Heart left ventricle (tissue), 13 donors: ENCODE data around the gene MAST4.

Experiments used
- POLR2A ChIP-seq, 2 donors: fragments of 450-650 bp; IDR thresholded peaks; one replicate each; pipeline ENCODE4 v1.6.1; 2017; ENCODE audit warnings: antibody characterized with exemption in 2 of 2, mild to moderate bottlenecking in 2 of 2, moderate library complexity in 2 of 2
- TF ChIP-seq, protein P1 (sequence below), 12 donors: fragments of 200-600 bp; sonication (generic) in 4 of 12; IDR thresholded peaks; one replicate each; pipeline versions ENCODE4 v1.5.0 to v1.8.0; 2018 to 2022; ENCODE audit warnings: antibody characterized with exemption in 12 of 12, mild to moderate bottlenecking in 5 of 12
- donor health status: ischemic (EF 13 %, LVEDD 7.1; RV severe dilation, severe dysfunction).
- donor health status: DM: no; HTN: yes; CAD: no.
- donor health status: DM: no; HTN: no; CAD: no.
- donor health status: ischemic (EF 25% LVEDD 6.9; RV normal size, moderate dysfunction).
- donor health status: ischemic (EF 25% LVEDD 5.7; RV mildly dilated, moderate dysfunction).
- donor health status: ischemic (EF 35%, LVEDD 5.7; RV mildly dilated, moderate dysfunction).
- donor health status: nonischemic (EF 11% LVEDD 7.7; RV severe dilation, severe dysfunction).
- donor health status: DM: yes; HTN: yes; CAD: no.
- donor health status: PGD.
- donor health status: ischemic (EF 29% LVEDD 5.4; RV normal size, mild dysfunction).
- donor health status: nonischemic (EF 23%, LVEDD 6.1; RV moderate dilation, normal function).

DNA sequence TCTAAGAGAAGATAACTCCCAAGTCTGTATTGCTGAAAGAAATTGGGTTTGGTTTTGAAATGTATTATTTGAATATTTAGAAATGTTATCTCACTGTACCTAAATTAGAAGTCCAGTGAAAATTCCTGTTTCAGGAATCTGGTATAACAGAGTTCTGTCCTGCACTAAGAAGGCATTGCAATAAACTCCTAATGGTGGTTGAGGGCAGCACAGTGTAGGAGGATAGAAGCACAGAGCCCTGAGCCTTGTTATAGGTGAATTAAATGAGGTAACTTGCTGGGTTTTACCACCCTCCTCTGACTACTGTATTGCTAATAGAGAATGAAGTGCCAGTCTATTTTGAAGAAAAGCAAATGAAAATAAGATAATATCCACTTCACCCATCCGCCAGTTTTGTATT lies 457.0 kb downstream of the MAST4 start:
- TF ChIP-seq, protein P1, sequence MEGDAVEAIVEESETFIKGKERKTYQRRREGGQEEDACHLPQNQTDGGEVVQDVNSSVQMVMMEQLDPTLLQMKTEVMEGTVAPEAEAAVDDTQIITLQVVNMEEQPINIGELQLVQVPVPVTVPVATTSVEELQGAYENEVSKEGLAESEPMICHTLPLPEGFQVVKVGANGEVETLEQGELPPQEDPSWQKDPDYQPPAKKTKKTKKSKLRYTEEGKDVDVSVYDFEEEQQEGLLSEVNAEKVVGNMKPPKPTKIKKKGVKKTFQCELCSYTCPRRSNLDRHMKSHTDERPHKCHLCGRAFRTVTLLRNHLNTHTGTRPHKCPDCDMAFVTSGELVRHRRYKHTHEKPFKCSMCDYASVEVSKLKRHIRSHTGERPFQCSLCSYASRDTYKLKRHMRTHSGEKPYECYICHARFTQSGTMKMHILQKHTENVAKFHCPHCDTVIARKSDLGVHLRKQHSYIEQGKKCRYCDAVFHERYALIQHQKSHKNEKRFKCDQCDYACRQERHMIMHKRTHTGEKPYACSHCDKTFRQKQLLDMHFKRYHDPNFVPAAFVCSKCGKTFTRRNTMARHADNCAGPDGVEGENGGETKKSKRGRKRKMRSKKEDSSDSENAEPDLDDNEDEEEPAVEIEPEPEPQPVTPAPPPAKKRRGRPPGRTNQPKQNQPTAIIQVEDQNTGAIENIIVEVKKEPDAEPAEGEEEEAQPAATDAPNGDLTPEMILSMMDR (IDR thresholded peaks at IDR 0.05), result peak in 1 of 12 donors; percentile 5
- TF ChIP-seq POLR2A (IDR thresholded peaks at IDR 0.05), result no peak
